ENCODE measurements around the gene NANS.
"Not testable (repeated sequence)": the region's sequence is repeated elsewhere in the genome, so short reads cannot be mapped to it uniquely, and the experiment has no call there.

NANS gene

DNA sequence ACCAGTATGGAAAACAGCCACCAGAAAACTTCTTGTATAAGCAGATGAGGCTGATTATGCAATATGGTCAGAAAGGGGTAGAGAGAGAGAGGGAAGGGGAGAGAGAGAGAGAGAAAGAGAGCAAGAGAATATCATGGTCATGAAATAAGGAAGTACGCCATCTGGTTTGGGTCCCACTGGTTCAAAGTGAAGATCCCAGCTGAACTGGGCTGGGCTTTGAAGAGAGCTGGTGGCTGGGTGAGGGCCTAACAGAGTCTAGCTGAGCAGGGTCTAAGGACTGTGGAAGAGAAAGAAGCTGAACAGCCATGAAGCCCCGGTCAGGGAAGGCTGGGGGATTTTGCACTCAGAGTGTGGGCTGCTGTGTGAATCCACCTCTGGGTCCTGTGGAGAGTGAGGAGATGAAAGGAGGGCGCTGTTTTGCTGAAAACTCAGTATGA is 47.9 kb downstream of the NANS start:
- DNase-seq: peak; percentile 73

DNA sequence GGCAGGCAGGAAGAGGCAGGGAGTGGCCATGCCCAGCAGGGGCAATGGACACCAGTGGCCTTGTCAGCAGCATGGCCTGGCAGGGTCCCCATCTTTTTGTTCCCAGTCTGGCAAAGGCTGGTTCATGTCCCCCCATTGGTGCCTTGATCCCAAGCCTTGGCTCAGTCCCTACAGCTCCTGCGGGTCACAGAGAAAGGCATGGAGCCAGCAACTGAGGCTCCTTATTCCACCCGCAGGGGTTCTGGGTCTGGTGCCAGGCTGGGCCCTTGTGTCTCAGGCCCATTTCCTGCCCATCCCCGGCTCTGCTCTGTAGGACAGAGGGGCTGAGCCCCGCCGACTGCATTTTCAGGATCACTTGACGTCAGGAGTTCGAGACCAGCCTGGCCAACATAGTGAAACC is 48.5 kb downstream of the NANS start:
- DNase-seq: no peak

DNA sequence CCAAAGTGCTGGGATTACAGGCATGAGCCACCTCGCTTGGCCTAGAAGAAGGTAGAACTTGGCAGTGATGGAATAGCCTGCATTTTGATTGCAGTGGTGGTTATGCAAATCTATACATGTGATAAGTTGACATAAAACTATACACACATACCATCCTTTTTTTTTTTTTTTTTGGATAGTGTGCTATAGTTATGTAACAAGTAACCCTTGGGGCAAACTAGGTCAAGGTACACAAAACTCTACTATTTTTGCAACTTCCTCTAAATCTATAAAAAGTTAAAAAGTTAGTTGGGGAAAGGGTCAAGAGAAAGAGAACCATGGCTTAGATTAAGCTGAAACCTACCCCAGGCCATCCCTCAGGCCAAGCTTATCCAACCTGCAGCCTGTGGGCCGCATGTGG is 51.4 kb downstream of the NANS start:
- DNase-seq: no peak

DNA sequence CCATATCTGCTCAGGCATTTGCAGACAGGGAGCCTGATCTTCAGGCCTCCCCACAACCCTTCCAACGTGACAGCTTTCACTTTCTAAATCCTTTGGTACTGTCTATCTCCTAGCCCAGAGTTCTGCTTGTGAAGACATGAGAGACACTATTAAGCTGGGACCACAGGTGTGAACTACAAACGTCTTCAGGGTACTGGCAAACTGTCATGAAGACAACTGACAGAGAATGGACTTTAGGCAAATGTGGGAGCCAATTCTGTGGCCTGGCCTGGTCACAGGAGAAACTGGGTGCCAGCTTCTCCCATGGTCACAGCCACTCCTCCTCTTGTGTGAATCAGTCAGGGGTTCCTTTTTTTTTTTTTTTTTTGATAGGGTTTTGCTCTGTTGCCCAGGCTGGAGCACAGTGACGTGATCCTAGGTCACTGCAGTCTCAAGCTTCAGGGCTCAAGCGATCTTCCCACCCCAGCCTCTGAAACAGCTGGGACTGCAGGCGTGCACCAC is 52.0 kb downstream of the NANS start:
- DNase-seq: no peak

DNA sequence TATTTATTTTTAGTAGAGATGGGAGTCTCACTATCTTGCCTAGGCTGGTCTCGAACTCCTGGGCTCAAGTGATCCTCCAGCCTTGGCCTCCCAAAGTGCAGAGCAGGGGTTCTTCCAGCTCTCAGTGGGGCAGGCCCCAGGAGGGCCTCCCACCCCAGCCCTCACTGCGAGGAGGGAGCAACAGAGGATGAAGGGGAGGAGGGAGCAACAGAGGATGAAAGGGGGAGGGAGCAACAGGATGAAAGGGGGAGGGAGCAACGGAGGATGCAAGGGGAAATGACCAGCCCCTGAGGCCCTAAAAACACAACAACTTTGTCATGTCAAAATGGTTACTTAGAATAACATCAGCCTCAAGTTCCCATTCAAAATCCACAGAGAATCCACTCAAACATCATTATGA is 52.5 kb downstream of the NANS start:
- DNase-seq: no peak

DNA sequence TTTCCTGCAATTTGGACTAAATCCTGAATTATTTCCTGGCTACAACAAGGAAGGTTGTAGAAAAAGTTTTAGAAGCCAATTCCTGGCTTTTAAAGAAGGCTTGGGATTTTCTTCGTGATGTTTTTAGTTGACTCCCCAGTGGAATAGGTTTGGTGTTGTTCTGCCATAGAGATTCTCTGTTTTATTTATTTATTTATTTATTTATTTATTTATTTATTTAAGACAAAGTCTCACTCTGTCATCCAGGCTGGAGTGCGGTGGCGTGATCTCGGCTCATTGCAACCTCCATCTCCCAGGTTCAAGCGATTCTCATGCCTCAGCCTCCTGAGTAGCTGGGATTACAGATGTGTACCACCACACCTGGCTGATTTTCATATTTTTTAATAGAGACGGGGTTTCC is 60.6 kb downstream of the NANS start:
- DNase-seq: not testable (repeated sequence)

DNA sequence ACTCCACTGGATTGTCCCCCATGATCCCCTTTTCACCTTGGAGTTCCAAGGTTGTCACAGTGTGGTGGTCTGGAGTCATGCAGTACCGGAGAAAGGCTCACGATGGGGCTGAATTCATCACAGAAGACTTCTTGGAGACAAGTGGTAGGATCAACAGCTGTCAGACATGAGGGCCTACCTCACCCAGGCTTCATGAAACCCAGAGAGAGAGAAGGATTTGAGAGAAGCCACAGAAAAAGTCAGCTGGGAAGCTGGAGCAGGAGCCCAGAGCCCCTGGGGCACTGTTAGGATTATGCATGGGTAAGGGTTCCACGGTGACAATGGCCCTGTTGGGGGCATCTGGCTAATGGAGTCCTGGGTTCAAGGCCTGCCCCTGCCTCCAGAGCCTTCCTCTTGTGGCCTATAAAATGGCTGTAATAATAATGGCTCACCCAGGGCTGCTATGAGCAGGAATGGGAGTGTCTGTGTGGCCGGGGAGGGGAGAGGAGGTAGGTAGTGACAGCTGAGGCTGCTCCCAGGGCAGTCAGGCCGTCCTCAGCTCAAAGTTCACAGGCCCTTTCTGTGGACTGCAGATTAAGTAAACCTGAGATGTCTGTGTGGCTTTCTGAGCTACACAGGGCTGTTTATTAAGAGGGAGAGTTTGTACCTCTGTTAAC is 61.6 kb downstream of the NANS start:
- DNase-seq: no peak

DNA sequence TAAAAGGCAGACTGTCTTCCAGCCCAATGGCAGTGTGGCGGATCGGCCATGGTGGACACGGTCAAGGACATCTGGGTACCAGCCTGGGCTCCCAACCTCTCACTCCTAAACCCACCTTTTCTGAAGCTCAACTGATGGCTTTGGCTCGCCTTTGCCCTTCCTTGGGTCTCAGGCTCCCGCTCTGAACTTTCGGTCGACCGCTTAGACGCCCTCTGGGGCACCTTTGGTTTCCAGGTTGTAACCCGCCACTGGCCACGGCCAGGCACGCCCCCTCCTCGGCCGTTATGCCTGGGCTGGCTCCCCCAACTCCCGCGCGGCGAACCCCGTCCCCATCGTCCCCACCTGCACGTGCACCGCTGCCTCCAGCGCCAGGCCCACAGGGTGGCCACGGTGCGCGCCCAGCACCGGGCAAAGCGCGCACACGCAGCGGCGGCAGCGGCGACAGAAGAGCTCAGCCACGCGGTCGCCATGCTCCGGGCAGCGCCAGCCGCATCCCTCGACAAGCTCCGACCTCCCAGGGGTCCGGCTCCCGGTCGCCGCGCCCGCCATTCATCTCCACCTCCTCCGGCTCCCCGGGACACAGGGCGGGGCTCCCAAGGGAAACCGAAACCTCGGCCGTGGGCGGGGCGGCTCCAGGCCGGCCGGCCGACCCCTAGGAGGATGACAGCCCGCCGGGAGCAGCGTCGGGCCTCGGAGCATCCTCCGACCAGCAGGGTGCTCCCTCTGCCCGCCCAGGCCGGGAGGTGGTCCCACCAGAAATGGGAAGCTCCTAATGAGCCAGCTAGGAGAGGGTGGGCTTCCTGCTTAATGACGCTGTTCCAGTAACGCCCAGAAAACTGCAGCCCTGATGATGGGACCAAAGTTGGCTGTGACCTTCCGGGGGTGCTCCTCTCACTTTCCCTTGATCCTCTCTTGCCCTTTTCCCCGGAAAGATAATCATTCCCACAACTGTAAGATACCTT is 62.4 kb downstream of the NANS start, which contains the start of gene TRIM14:
TSS of gene TRIM14 (minus strand) at position 583 of the 962 bp plus-strand sequence. CDS start at position 549, 34 bp downstream.
- DNase-seq: no peak

DNA sequence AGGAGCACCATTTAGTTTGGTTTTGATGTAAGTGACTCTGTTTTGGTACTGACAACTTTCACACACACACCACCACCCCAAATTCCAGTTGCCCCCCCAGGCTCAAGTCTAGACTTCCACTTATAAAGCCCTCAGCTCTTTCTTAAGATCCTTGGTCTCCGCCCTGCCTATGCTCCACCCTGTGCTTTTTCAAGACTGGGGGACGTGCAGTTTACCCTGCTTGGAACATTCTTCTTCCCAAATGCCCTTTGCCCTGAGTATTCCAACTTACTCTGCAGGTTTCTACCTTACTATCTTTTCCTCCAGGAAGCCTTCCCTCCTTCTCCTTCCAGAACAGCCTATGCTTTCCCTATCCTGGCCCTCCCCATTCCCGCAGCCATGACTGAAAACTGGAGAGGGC is 63.9 kb downstream of the NANS start:
- no peak for DNase-seq

DNA sequence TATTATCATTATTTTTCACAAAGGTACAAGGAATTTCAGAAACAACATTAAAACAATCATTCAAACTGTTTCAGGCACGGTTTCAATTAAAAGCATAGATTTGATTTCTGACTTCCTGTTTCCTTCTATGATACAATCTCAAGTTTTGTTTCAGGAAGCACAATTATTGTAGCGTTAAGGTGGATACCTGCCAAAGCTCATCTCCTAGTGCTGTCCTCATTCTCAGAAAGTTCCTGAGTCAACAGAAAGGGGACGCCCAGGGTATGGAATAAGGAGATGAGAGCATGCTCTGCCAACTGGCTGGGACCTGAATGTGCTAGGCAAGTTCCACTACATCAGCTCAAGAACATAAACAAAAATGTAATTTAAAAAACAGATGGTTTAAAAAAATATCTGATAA is 64.5 kb downstream of the NANS start:
- no peak for DNase-seq

DNA sequence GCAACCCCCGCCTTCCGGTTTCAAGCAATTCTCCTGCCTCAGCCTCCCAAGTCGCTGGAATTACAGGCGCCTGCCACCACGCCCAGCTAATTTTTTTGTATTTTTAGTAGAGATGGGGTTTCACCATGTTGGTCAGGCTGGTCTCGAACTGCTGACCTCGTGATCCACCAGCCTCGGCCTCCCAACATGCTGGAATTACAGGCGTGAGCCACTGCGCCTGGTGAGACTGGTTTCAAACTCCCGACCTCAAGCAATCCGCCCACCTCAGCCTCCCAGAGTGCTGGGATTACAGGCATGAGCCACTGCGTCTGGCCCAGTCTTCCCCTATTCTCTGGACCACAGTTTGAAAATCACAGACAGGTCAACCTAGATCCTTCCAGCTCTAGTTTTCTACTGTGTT is 67.6 kb downstream of the NANS start:
- not testable (repeated sequence) for DNase-seq

DNA sequence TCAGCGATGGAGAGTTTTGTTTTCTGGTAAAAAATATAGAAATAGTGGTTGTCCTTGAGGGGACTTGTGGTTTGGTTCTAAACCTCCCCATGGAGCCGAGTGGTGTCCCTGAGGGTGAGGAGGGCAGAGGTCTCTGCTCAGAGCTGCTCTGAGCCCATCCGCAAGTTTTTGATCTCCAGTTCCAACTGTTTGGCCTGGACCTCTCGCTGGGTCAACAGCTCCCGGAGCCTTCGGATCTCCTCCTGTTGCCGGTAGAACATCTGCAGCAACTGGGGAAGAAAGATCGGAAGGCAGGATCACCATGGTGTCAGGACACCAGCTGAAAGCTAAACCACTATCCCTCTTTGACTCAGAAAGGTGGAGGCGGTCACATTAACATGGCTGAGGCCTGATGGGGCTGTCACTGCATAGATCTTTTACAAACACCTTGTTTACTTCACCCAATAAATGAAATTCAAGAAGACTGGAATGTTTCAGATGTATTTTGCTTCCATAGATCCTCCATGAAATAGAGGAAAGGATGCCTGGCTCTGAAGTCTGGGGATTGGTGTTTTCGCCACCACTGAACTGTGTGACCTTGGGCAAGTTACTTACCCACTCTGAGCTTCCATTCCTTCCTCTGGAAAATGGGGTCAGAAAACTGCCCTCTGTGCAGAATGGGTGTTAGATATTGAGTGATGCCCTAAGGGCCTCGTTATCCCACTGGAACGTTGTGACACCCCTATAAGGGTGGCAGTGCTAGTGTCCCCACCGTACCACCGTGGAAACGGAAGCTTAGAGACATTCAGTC is 68.3 kb downstream of the NANS start:
- DNase-seq: no peak

DNA sequence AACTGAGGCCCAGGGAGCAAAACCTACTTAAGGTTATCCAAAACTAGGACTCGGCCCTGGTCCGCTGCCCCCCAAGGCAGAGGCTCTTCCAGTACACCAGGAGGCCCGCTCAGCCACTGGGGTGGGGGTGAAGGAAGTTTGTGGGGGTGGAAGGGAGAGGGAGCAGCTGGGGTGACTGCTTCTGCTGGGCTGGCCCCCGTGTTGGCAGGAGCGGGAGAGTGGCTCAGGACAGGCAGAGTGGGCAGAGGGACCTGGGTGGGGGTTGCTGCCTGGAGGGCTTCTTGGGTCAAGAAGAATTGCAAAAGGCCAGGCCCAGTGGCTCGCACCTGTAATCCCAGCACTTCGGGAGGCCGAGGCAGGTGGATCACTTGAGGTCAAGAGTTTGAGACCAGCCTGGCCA is 70.7 kb downstream of the NANS start:
- DNase-seq: no peak

DNA sequence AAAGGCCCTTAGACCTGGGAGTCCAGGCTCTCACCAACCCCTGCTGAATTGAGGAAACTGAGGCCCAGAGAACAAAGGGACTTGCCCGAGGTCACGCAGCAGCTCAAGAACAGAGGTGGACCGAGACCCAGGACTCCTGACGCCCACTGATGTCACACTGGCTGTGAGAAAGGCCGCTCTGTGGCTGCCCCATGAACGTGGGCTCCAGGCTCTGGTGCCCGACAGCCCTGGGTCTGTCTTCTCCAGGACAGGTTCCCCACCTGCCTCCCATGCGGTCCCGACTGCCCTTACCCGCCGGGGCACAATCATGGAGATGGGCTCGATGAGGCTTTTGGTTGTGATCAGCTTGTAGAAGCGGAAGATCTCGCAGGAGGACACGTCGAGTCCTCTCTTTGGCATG is 71.8 kb downstream of the NANS start:
- DNase-seq: no peak

DNA sequence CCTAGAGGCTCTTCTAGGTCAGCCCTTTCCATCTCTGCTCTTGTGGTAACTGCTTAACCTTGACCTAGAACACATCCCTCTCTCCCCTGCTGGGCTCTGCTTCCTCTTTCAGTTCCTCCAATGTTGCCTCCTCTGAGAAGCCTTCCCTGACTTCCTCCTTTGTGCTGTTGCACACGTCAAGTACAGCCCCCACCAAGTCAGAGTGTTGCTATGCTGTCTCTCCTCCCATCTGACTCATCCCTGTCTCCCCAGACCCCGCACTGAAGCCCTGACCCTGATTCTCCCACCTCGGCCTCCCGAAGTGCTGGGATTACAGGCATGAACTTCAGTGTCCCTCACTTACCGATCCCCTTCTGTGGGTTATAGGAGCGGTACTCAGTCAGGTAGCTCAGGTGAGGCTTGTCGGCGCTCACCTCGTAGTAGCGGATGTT is 72.9 kb downstream of the NANS start:
- peak; percentile 85 for DNase-seq

DNA sequence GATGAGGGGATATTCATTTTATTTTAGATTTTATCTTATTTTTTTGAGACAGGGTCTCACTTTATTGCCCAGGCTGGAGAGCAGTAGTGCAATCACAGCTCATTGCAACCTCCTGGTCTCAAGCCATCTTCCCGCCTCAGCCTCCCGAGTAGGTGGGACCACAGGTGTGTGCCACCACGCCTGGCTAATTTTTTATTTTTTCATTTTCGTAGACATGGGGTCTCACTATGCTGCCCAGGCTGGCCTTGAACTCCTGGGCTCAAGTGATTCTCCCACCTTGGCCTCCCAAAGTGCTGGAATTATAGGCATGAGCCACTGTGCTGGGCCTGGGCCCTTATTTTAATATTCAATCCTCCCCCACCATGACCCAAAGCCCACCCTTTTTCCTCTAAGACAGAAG is 73.5 kb downstream of the NANS start:
- DNase-seq: not testable (repeated sequence)

DNA sequence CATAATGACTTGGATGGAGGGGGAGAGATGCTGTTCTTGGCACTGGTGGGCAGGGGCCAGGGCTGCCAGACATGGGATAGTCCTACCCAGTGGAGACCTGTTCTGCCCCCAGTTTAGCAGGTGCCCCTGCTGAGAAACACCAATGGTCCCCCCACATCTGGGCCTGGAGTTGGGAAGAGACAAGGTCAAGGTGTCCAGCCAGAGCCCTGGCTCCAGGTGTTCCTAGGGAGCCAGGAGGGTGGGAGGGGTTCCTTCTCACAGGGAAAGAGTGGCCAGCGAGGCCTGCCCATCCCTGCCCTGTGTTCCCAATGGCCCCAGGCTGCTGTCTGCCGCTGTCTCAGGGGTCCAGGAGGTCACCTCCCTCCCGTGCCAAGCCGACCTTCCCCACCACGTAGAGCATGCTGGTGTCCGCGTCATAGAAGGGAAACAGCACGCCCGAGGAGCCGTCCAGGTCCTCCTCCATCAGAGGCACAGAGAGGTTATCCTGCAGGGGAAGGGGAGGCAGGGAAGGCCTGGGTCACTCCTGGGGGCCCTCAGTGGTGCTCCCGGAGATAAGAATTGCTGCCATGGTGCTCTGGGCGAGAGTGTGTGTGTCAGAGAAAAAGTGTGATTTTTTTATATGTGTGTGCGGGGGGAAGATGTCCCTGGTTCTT is 74.2 kb downstream of the NANS start:
- no peak for DNase-seq

DNA sequence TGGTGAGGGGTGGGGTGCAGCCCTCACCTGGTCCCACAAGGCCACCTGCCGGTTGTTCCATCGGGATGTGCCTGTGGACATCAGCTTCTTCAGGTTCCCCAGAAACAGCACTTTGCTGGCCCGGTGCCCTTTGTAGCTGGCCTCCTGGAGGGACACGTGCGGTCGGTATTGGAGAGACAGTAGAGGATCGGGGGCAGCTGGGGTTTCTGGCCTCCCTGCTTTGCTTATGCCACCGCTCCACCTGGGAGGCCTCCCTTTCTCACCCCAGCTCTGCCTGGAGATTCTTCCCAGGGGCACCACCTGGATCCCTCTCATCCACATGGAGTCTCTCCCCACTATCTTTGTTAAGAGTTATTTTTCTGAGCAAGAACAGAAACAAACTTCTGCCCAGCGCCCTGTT is 75.6 kb downstream of the NANS start:
- DNase-seq: no peak
